HepG2 (cell line): ENCODE measurements around the gene MTRFR. TPM values are rescaled to one million over a fixed set of nuclear protein-coding genes. Genes with fewer than 3 reads are reported as not detected.
A peak's percentile ranks its signal among the peaks of the same experiment; 100 is the strongest.

Experiments
- BATF2 ChIP-seq: sonication (generic); formaldehyde crosslinking; IDR thresholded peaks from 2 replicates; pipeline ENCODE4 v1.8.0; 2022; ENCODE audit warnings: mild to moderate bottlenecking, missing genetic modification reagents, moderate library complexity
- EED ChIP-seq: sonication (generic); formaldehyde crosslinking; IDR thresholded peaks from 2 replicates; pipeline ENCODE4 v1.5.0; 2020; ENCODE audit warnings: mild to moderate bottlenecking, missing genetic modification reagents
- GLMP ChIP-seq: sonication (generic); formaldehyde crosslinking; IDR thresholded peaks from 2 replicates; pipeline ENCODE4 v1.9.0; 2021; ENCODE audit warnings: missing genetic modification reagents, mild to moderate bottlenecking, borderline replicate concordance
- KDM5B ChIP-seq: sonication (generic); formaldehyde crosslinking; IDR thresholded peaks from 2 replicates; pipeline ENCODE4 v1.4.0; 2020; ENCODE audit warnings: missing genetic modification reagents, mild to moderate bottlenecking, borderline replicate concordance
- KIAA2018 ChIP-seq: sonication (generic); formaldehyde crosslinking; IDR thresholded peaks from 2 replicates; pipeline ENCODE4 v1.5.0; 2020; ENCODE audit warnings: mild to moderate bottlenecking, missing genetic modification reagents, borderline replicate concordance
- SIX4 ChIP-seq: sonication (generic); formaldehyde crosslinking; IDR thresholded peaks from 2 replicates; pipeline ENCODE4 v1.4.0; 2020; ENCODE audit warnings: missing genetic modification reagents
- ZBTB8A ChIP-seq: sonication (generic); formaldehyde crosslinking; IDR thresholded peaks from 2 replicates; pipeline ENCODE4 v1.4.0; 2020; ENCODE audit warnings: mild to moderate bottlenecking, low read depth, missing genetic modification reagents, borderline replicate concordance
- ZNF136 ChIP-seq: sonication (generic); formaldehyde crosslinking; IDR thresholded peaks from 2 replicates; pipeline ENCODE4 v1.8.1; 2022; ENCODE audit warnings: low read depth, mild to moderate bottlenecking, moderate library complexity, missing genetic modification reagents
- ZNF558 ChIP-seq: sonication (generic); formaldehyde crosslinking; IDR thresholded peaks from 2 replicates; pipeline ENCODE4 v1.9.0; 2022; ENCODE audit warnings: mild to moderate bottlenecking, missing genetic modification reagents, borderline replicate concordance
- ZNF580 ChIP-seq: IDR thresholded peaks from 2 replicates; pipeline ENCODE4 v1.6.1; 2016; ENCODE audit warnings: low read depth, borderline replicate concordance
- ZNF607 ChIP-seq: sonication (generic); formaldehyde crosslinking; IDR thresholded peaks from 2 replicates; pipeline ENCODE4 v1.5.1; 2020; ENCODE audit warnings: missing genetic modification reagents, mild to moderate bottlenecking, borderline replicate concordance
- ZNF775 ChIP-seq: sonication (generic); formaldehyde crosslinking; IDR thresholded peaks from 2 replicates; pipeline ENCODE4 v1.4.0; 2020; ENCODE audit warnings: missing genetic modification reagents, mild to moderate bottlenecking, moderate library complexity, borderline replicate concordance
- ZNF839 ChIP-seq: sonication (generic); formaldehyde crosslinking; IDR thresholded peaks from 2 replicates; pipeline ENCODE4 v1.4.0; 2020; ENCODE audit warnings: missing genetic modification reagents, mild to moderate bottlenecking, borderline replicate concordance
- ZNF841 ChIP-seq: sonication (generic); formaldehyde crosslinking; IDR thresholded peaks from 2 replicates; pipeline ENCODE4 v1.8.1; 2023; ENCODE audit warnings: missing genetic modification reagents, borderline replicate concordance
- polyA plus RNA-seq, 8 experiments: library from polyadenylated mRNA; depleted of rRNA in 3 of 8; stranded (reverse) in 7 of 8; unstranded in 1 of 8; fragments of >200 nt; fragmentation: Illumina TruSeq in 4 of 8; extraction: Trizol in 4 of 8; gene quantifications; 2 replicates each; pipeline versions ENCODE4 v1.2.1 to v1.2.3, GENCODE V29; 2011 to 2016; ENCODE audit warnings: low read depth in 4 of 8, missing spikeins in 1 of 8, mixed read lengths in 1 of 8; ENCODE audit not compliant: insufficient read depth in 1 of 8
- total RNA-seq, 5 experiments: library from RNA; depleted of rRNA; stranded (reverse); fragments of >200 nt; fragmentation: Illumina TruSeq; extraction: Trizol; gene quantifications; 2 replicates each; pipeline ENCODE4 v1.2.3, GENCODE V29; 2016; ENCODE audit warnings: low read depth in 1 of 5

MTRFR gene
- total and polyA plus RNA-seq, 2 of the 13 experiments (the other 11 are each of a cell fraction or from before 2014, with no cell fraction given) = 7.1 to 9.9 TPM

- TF ChIP-seq ZNF558 (CRISPR knock-in tag) (no peak), ZBTB8A (no peak), ZNF775 (CRISPR knock-in tag) (no peak), EED (peak; percentile 50; the same call in 1 of the 2 replicates), ZNF841 (CRISPR knock-in tag) (no peak), ZNF136 (CRISPR knock-in tag) (no peak), SIX4 (CRISPR knock-in tag) (no peak), ZNF607 (CRISPR knock-in tag) (no peak), BATF2 (CRISPR knock-in tag) (no peak), KIAA2018 (no peak), GLMP (CRISPR knock-in tag) (no peak), KDM5B (CRISPR knock-in tag) (no peak), ZNF839 (CRISPR knock-in tag) (0 out of 2 replicates have a peak, but pooled peaks have one; percentile 71), ZNF580 (CRISPR knock-in tag) (no peak)
Observed at GRCh38 chr12:123233505-123234308, 471 bp downstream of the MTRFR start (continued).
